H1 (cell line): Measurements from ENCODE around the gene SCMH1. TPM values are rescaled to one million over a fixed set of nuclear protein-coding genes. Genes with fewer than 3 reads are reported as not detected.

Experiments
- CBX8 ChIP-seq: fragments of 300-800, 300-1000 bp; sonication (generic); IDR thresholded peaks from 2 replicates; pipeline ENCODE4 v1.7.1; 2016; ENCODE audit warnings: low read depth, low read length, borderline replicate concordance
- CEBPB ChIP-seq: IDR thresholded peaks from 2 replicates; pipeline ENCODE4 v1.6.1; 2012; ENCODE audit warnings: low read depth, low read length
- CHD2 ChIP-seq: IDR thresholded peaks from 2 replicates; pipeline ENCODE4 v1.6.1; 2012; ENCODE audit warnings: low read length, improper control_type of control experiment
- CHD7 ChIP-seq: fragments of 300-600 bp; sonication (generic); IDR thresholded peaks from 2 replicates; pipeline ENCODE4 v1.7.1; 2012; ENCODE audit warnings: low read length, moderate library complexity, mild to moderate bottlenecking, inconsistent platforms; ENCODE audit not compliant: insufficient replicate concordance
- EGR1 ChIP-seq: IDR thresholded peaks from 2 replicates; pipeline ENCODE4 v1.6.1; 2011; ENCODE audit warnings: low read depth, low read length, borderline replicate concordance
- HDAC2 ChIP-seq, 2 experiments: fragments of 300-600 bp in 1 of 2; sonication (generic) in 1 of 2; IDR thresholded peaks; 2 replicates each; pipeline ENCODE4 v1.6.1; 2011 to 2012; ENCODE audit warnings: low read depth in 2 of 2, low read length in 2 of 2, mild to moderate bottlenecking in 2 of 2, moderate library complexity in 2 of 2, borderline replicate concordance in 1 of 2, inconsistent platforms in 1 of 2
- KDM5A ChIP-seq: fragments of 200-600 bp; IDR thresholded peaks from 2 replicates; pipeline ENCODE4 v1.7.1; 2012; ENCODE audit warnings: mild to moderate bottlenecking, low read length, inconsistent platforms, mixed read lengths
- RAD21 ChIP-seq, 2 experiments: IDR thresholded peaks in 1 of 2; conservative IDR thresholded peaks in 1 of 2; 2 replicates each; pipeline ENCODE4 v1.6.1; 2011; ENCODE audit warnings: low read depth in 2 of 2, low read length in 2 of 2, improper control_type of control experiment in 1 of 2, inconsistent platforms in 1 of 2, mild to moderate bottlenecking in 1 of 2, moderate library complexity in 1 of 2
- SP1 ChIP-seq: IDR thresholded peaks from 2 replicates; pipeline ENCODE4 v1.6.1; 2011; ENCODE audit warnings: low read depth, low read length
- SP2 ChIP-seq: IDR thresholded peaks from 2 replicates; pipeline ENCODE4 v1.6.1; 2012; ENCODE audit warnings: mild to moderate bottlenecking, low read length, inconsistent platforms
- SP4 ChIP-seq: IDR thresholded peaks from 2 replicates; pipeline ENCODE4 v1.6.1; 2012; ENCODE audit warnings: low read length, inconsistent platforms
- TAF1 ChIP-seq: IDR thresholded peaks from 2 replicates; pipeline ENCODE4 v1.6.1; 2011; ENCODE audit warnings: mild to moderate bottlenecking, low read depth, low read length
- TEAD4 ChIP-seq: IDR thresholded peaks from 2 replicates; pipeline ENCODE4 v1.6.1; 2012; ENCODE audit warnings: low read depth, low read length, inconsistent platforms, mixed read lengths
- polyA plus RNA-seq, 7 experiments: library from polyadenylated mRNA; depleted of rRNA in 3 of 7; stranded (reverse) in 5 of 7; unstranded in 2 of 7; fragments of >200 nt in 5 of 7; fragments of 200-250 nt in 2 of 7; gene quantifications; 1 replicate in 5 of 7; 2 replicates in 1 of 7; 4 replicates in 1 of 7; pipeline versions ENCODE4 v1.2.1 to v1.2.3, GENCODE V29; 2011 to 2013; ENCODE audit warnings: missing spikeins in 2 of 7, mixed read lengths in 2 of 7
- total RNA-seq: library from RNA; stranded (reverse); fragmentation: NEBNext Ultra II Directional; extraction: Animal tissue kit (Norgen Biotek cat#: 25700); gene quantifications from 2 replicates; pipeline ENCODE4 v1.2.1, GENCODE V29; 2021

Gene SCMH1
- total and polyA plus RNA-seq, 2 of the 8 experiments (the other 6 are each of a cell fraction or from before 2014, with no cell fraction given): 16.6 to 30.7 TPM

GRCh38 chr1:40978886-40979240, 263.2 kb downstream of the SCMH1 start (continued):
- no peak for TF ChIP-seq TAF1
- TF ChIP-seq TEAD4: no peak
- no peak for TF ChIP-seq KDM5A
- 0 out of 4 replicates have a peak, but pooled peaks of 1 of the 2 experiments have one; percentile 7 for TF ChIP-seq RAD21 (IDR thresholded peaks at IDR 0.05 in 1 of 2, conservative IDR thresholded peaks at IDR 0.05 in 1 of 2; ENCODE audit: low read depth in 2 of 2, low read length in 2 of 2)
- 0 out of 4 replicates have a peak, but pooled peaks of 1 of the 2 experiments have one; percentile 30 for TF ChIP-seq HDAC2 (IDR thresholded peaks at IDR 0.05; ENCODE audit: borderline replicate concordance in 1 of 2, low read depth in 2 of 2, low read length in 2 of 2)
- TF ChIP-seq CEBPB: no peak
- TF ChIP-seq SP4: no peak
- TF ChIP-seq SP2: no peak
- no peak for TF ChIP-seq CBX8
- no peak for TF ChIP-seq EGR1
- TF ChIP-seq CHD7: no peak
- TF ChIP-seq SP1: no peak
- no peak for TF ChIP-seq CHD2
